Embryonic facial prominence (tissue), 1 donor: ENCODE measurements around the gene SPPL3.

Experiments
- DNase-seq: peaks from one replicate; pipeline ENCODE4 v3.0.0-alpha.2; 2016; ENCODE audit errors: extremely low spot score

The SPPL3 gene

GRCh38 chr12:120787889-120788288 lies 116.3 kb downstream of the SPPL3 start:
- no peak for DNase-seq

- DNase-seq: no peak
Measured at GRCh38 chr12:120784804-120785203, 119.4 kb downstream of the SPPL3 start.

GRCh38 chr12:120783197-120783596 lies 121.0 kb downstream of the SPPL3 start:
- DNase-seq: no peak

GRCh38 chr12:120775862-120776552 lies 128.2 kb downstream of the SPPL3 start:
- DNase-seq: no peak

- DNase-seq: no peak
Measured at GRCh38 chr12:120774169-120774916, 129.8 kb downstream of the SPPL3 start.

- no peak for DNase-seq
Measured at GRCh38 chr12:120771097-120771496, 133.1 kb downstream of the SPPL3 start.

- no peak for DNase-seq
Measured at GRCh38 chr12:120767071-120768024, 136.8 kb downstream of the SPPL3 start.

- DNase-seq: no peak
Measured at GRCh38 chr12:120766566-120766965, 137.6 kb downstream of the SPPL3 start.

GRCh38 chr12:120764816-120765215 lies 139.3 kb downstream of the SPPL3 start:
- DNase-seq: no peak

GRCh38 chr12:120763250-120763649 lies 140.9 kb downstream of the SPPL3 start:
- no peak for DNase-seq

GRCh38 chr12:120762086-120762485 lies 142.1 kb downstream of the SPPL3 start:
- DNase-seq: peak; percentile 30

- DNase-seq: peak; percentile 74
Measured at GRCh38 chr12:120761519-120761934, 142.6 kb downstream of the SPPL3 start.

- DNase-seq: no peak
Measured at GRCh38 chr12:120760349-120761254, 143.6 kb downstream of the SPPL3 start.

- no peak for DNase-seq
Measured at GRCh38 chr12:120759591-120760348, 144.4 kb downstream of the SPPL3 start.

- DNase-seq: no peak
Measured at GRCh38 chr12:120758798-120759590, 145.2 kb downstream of the SPPL3 start.

- no peak for DNase-seq
Measured at GRCh38 chr12:120757949-120758348, 146.2 kb downstream of the SPPL3 start.

GRCh38 chr12:120757226-120757742 lies 146.9 kb downstream of the SPPL3 start:
- no peak for DNase-seq

- no peak for DNase-seq
Measured at GRCh38 chr12:120755269-120755668, 148.9 kb downstream of the SPPL3 start.

- DNase-seq: no peak
Measured at GRCh38 chr12:120754792-120755191, 149.4 kb downstream of the SPPL3 start.
